K562 (cell line): ENCODE results near the gene DCUN1D3. TPM values are rescaled to one million over a fixed set of nuclear protein-coding genes. Genes with fewer than 3 reads are reported as not detected.

Source experiments
- ATAC-seq: fragments of 200-7000 bp; cut with Tn5 transposase; 3 replicates; pipeline ENCODE4 v1.9.1; 2020; ENCODE audit warnings: moderate library complexity
- BruUV-seq: library from RNA; stranded (reverse); fragments of 400-500 nt; replicated peaks from 2 replicates; lab custom pipeline; 2021; lab: Mats Ljungman, UMichigan
- CTCF ChIA-PET: fragments of 300-600 bp; formaldehyde crosslinking; extraction: SDS; loops from one replicate; lab custom pipeline; 2021; ENCODE audit warnings: low intra/inter-chr PET ratio; lab: Yijun Ruan, JAX
- POLR2A ChIA-PET: fragments of 300-600, 350-650 bp; sonication (Branson Sonifier 250); formaldehyde crosslinking; extraction: SDS; loops from one replicate; lab custom pipeline; 2021; ENCODE audit warnings: antibody characterized with exemption, inconsistent platforms; lab: Yijun Ruan, JAX
- DNase-seq, 4 experiments: peaks; one replicate each; pipeline versions ENCODE4 v3.0.0 to v3.0.0-alpha.2; 2011 to 2018; ENCODE audit warnings: low spot score in 3 of 4, mixed read lengths in 3 of 4; ENCODE audit errors: extremely low read depth in 1 of 4
- FAIRE-seq: peaks from 2 replicates; lab custom pipeline; 2011; peaks lifted over from hg19 to GRCh38; lab: Jason Lieb, UNC
- H2AFZ ChIP-seq: 2 replicates; pipeline ENCODE4 v1.6.0; 2011; ENCODE audit warnings: low read depth, low read length, control low read depth, inconsistent platforms
- H3K27ac ChIP-seq: fragments of 200-600 bp; 3 replicates; pipeline ENCODE4 v1.8.0; 2011; ENCODE audit warnings: low read depth, mild to moderate bottlenecking, control low read depth, inconsistent platforms, low read length, moderate library complexity, mixed read lengths; ENCODE audit errors: extremely low read depth
- H3K27me3 ChIP-seq, 2 experiments: fragments of 300-600 bp in 1 of 2; 2 replicates in 1 of 2; 3 replicates in 1 of 2; pipeline versions ENCODE4 v1.6.0 to v1.8.0; 2011; ENCODE audit warnings: inconsistent platforms in 2 of 2, low read length in 2 of 2, mild to moderate bottlenecking in 1 of 2, mixed read lengths in 1 of 2, moderate library complexity in 1 of 2; ENCODE audit not compliant: control insufficient read depth in 2 of 2, insufficient read depth in 2 of 2
- H3K36me3 ChIP-seq: fragments of 300-600 bp; 3 replicates; pipeline ENCODE4 v1.8.0; 2011; ENCODE audit warnings: mild to moderate bottlenecking, low read length, inconsistent platforms; ENCODE audit not compliant: control insufficient read depth, insufficient read depth
- H3K4me1 ChIP-seq, 2 experiments: fragments of 200-600 bp in 1 of 2; replicated peaks in 1 of 2; 2 replicates in 1 of 2; 3 replicates in 1 of 2; pipeline versions ENCODE4 v1.5.1 to v1.8.0; 2011; ENCODE audit warnings: inconsistent platforms in 2 of 2, low read length in 2 of 2, mild to moderate bottlenecking in 1 of 2, mixed read lengths in 1 of 2, moderate library complexity in 1 of 2; ENCODE audit not compliant: control insufficient read depth in 2 of 2, insufficient read depth in 2 of 2
- H3K4me2 ChIP-seq: 2 replicates; pipeline ENCODE4 v1.6.1; 2011; ENCODE audit warnings: low read length, control low read depth, inconsistent platforms, mixed read lengths; ENCODE audit not compliant: insufficient read depth
- H3K4me3 ChIP-seq: fragments of 200-600 bp; sonication (generic), shearing (Covaris generic); 2 replicates; pipeline ENCODE4 v1.5.1; 2016; ENCODE audit warnings: control low read depth, inconsistent platforms
- H3K79me2 ChIP-seq: fragments of 200-600 bp; 3 replicates; pipeline ENCODE4 v1.8.0; 2011; ENCODE audit warnings: low read length, inconsistent platforms; ENCODE audit not compliant: control insufficient read depth, insufficient read depth
- H3K9ac ChIP-seq, 2 experiments: 2 replicates each; pipeline versions ENCODE4 v1.6.0 to v1.6.1; 2011; ENCODE audit warnings: low read depth in 2 of 2, low read length in 2 of 2, control low read depth in 1 of 2, inconsistent platforms in 1 of 2, mild to moderate bottlenecking in 1 of 2, mixed read lengths in 1 of 2; ENCODE audit not compliant: insufficient read depth in 1 of 2
- H3K9me1 ChIP-seq: one replicate; pipeline ENCODE4 v1.6.0; 2011; ENCODE audit warnings: inconsistent platforms, mild to moderate bottlenecking, low read length, moderate library complexity; ENCODE audit not compliant: control insufficient read depth, insufficient read depth
- H3K9me3 ChIP-seq: replicated peaks from 2 replicates; pipeline ENCODE4 v1.5.1; 2011; ENCODE audit warnings: low read depth, low read length, inconsistent platforms; ENCODE audit not compliant: control insufficient read depth, insufficient read depth
- H4K20me1 ChIP-seq: replicated peaks from 2 replicates; pipeline ENCODE4 v1.6.1; 2011; ENCODE audit warnings: low read length, inconsistent platforms, mixed read lengths; ENCODE audit not compliant: control insufficient read depth, insufficient read depth
- CEBPG ChIP-seq, 3 experiments: fragments of 200-800 bp in 1 of 3; sonication (Bioruptor generic) in 1 of 3; sonication (generic) in 1 of 3; formaldehyde crosslinking in 1 of 3; IDR thresholded peaks in 2 of 3; conservative IDR thresholded peaks in 1 of 3; 2 replicates each; pipeline versions ENCODE4 v1.6.1 to v1.8.0; 2016 to 2022; ENCODE audit warnings: missing compliant biosample characterization in 2 of 3, missing genetic modification characterization in 2 of 3, mild to moderate bottlenecking in 1 of 3, missing genetic modification reagents in 1 of 3
- FOXA1 ChIP-seq: fragments of 450-650 bp; IDR thresholded peaks from 2 replicates; pipeline ENCODE4 v1.6.1; 2016; ENCODE audit warnings: mild to moderate bottlenecking, borderline replicate concordance
- RFX7 ChIP-seq: fragments of 250-450 bp; sonication (Bioruptor Pico); IDR thresholded peaks from 2 replicates; pipeline ENCODE4 v1.5.1; 2021; ENCODE audit warnings: mild to moderate bottlenecking
- RUNX1 ChIP-seq: sonication (generic); IDR thresholded peaks from 2 replicates; pipeline ENCODE4 v1.6.1; 2016; ENCODE audit warnings: antibody characterized with exemption, low read depth
- WGBS: fragments of 100-300 bp; shearing (Covaris generic); methylation state at CpG from one replicate; pipeline ENCODE4 v1.1.6; 2016; ENCODE audit warnings: low coverage, mixed read lengths; ENCODE audit not compliant: insufficient coverage; ENCODE audit errors: missing lambda C conversion rate; 5-methylcytosine and 5-hydroxymethylcytosine counted together
- in situ Hi-C: fragments of 300-500 bp; cut with MboI; formaldehyde crosslinking; loops from 4 replicates; pipeline ENCODE4 v1.15.0; 2018; ENCODE audit warnings: inconsistent platforms, mixed read lengths
- intact Hi-C: fragments of 100-400 bp; cut with micrococcal nuclease; formaldehyde crosslinking; loops from 2 replicates; pipeline ENCODE4 v1.14.2; 2022
- polyA plus RNA-seq, 8 experiments: library from polyadenylated mRNA; depleted of rRNA in 4 of 8; stranded (reverse) in 5 of 8; unstranded in 3 of 8; fragments of >200 nt; fragmentation: Nextera tagmentation in 2 of 8; fragmentation: Illumina TruSeq in 1 of 8; extraction: Ambion mirVana in 2 of 8; extraction: Trizol in 1 of 8; gene quantifications; 2 replicates each; pipeline versions ENCODE4 v1.2.1 to v1.2.3, GENCODE V29; 2011 to 2014; ENCODE audit warnings: inconsistent platforms in 1 of 8, missing spikeins in 1 of 8
- total RNA-seq, 7 experiments: library from RNA; depleted of rRNA in 6 of 7; stranded (reverse); fragments of >200 nt in 6 of 7; fragmentation: Illumina TruSeq in 2 of 7; extraction: Trizol in 2 of 7; gene quantifications; 2 replicates each; pipeline versions ENCODE4 v1.2.1 to v1.2.3, GENCODE V29; 2011 to 2021; ENCODE audit warnings: low replicate concordance in 1 of 7

Gene DCUN1D3
- total and polyA plus RNA-seq, 9 of the 15 experiments (the other 6 are each of a cell fraction or from before 2014, with no cell fraction given) = 1.0 to 4.7 (median 2.2) TPM

GRCh38 chr16:20905576-20905975, 5.4 kb upstream of the DCUN1D3 start:
- DNase-seq (no peak), FAIRE-seq (no peak), ATAC-seq (no peak)
- CTCF ChIA-PET = no interaction called here
- BruUV-seq = no TSS peak
- POLR2A ChIA-PET = interaction anchor here (0.5 to 1.7 kb wide), 2 partner anchors 9 to 14 kb away, joined by 3 to 4 read pairs; no protein-coding TSS in a partner anchor
- H3K9ac ChIP-seq = no peak overlapping the region
- H3K79me2 ChIP-seq = peaks cover 23% of the 10 kb centered on the region
- no peak overlapping the region for H3K4me2 ChIP-seq
- no peaks in the 10 kb centered on the region for H3K9me1 ChIP-seq
- intact Hi-C loops (no loop called here), in situ Hi-C loops (no loop called here)
- TF ChIP-seq RUNX1 (no peak), FOXA1 (no peak), CEBPG (CRISPR knock-in tag; IDR thresholded peaks at IDR 0.05) (no peak), CEBPG (tag; conservative IDR thresholded peaks at IDR 0.05 in 1 of 2, IDR thresholded peaks at IDR 0.05 in 1 of 2) (0 out of 4 replicates have a peak, but pooled peaks of 1 of the 2 experiments have one; percentile 33), RFX7 (CRISPR knock-in tag) (no peak)
- no peaks in the 10 kb centered on the region for H3K27me3 ChIP-seq
- WGBS = 62% methylated on average over 3 of the region's 3 CpGs
- no peak overlapping the region for H2AFZ ChIP-seq
- peaks cover 23 to 32% of the 10 kb centered on the region in 2 experiments for H3K4me1 ChIP-seq
- no peaks in the 10 kb centered on the region for H4K20me1 ChIP-seq
- H3K9me3 ChIP-seq = no peaks in the 10 kb centered on the region
- peaks cover 3% of the 10 kb centered on the region; the same call in 1 of the 3 replicates for H3K36me3 ChIP-seq
- no peak overlapping the region for H3K4me3 ChIP-seq
- no peak overlapping the region for H3K27ac ChIP-seq
